VCaP (cell line): ENCODE results near the gene CHRNA7.

Experiments used
- H3K27ac ChIP-seq: fragments of 450-650 bp; 2 replicates; pipeline ENCODE4 v1.5.1; 2017
- TF ChIP-seq, protein P1 (sequence below): fragments of 450-650 bp; conservative IDR thresholded peaks from 2 replicates; pipeline ENCODE4 v1.5.1; 2017; ENCODE audit warnings: mild to moderate bottlenecking, moderate library complexity

Gene CHRNA7

GRCh38 chr15:32122013-32122412, 91.7 kb downstream of the CHRNA7 start:
- TF ChIP-seq, protein P1, sequence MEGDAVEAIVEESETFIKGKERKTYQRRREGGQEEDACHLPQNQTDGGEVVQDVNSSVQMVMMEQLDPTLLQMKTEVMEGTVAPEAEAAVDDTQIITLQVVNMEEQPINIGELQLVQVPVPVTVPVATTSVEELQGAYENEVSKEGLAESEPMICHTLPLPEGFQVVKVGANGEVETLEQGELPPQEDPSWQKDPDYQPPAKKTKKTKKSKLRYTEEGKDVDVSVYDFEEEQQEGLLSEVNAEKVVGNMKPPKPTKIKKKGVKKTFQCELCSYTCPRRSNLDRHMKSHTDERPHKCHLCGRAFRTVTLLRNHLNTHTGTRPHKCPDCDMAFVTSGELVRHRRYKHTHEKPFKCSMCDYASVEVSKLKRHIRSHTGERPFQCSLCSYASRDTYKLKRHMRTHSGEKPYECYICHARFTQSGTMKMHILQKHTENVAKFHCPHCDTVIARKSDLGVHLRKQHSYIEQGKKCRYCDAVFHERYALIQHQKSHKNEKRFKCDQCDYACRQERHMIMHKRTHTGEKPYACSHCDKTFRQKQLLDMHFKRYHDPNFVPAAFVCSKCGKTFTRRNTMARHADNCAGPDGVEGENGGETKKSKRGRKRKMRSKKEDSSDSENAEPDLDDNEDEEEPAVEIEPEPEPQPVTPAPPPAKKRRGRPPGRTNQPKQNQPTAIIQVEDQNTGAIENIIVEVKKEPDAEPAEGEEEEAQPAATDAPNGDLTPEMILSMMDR = no peak
- H3K27ac ChIP-seq = no peak overlapping the region

- H3K27ac ChIP-seq = no peak overlapping the region
- TF ChIP-seq, protein P1 = no peak
Measured at GRCh38 chr15:32123473-32123872, 93.2 kb downstream of the CHRNA7 start.

GRCh38 chr15:32124726-32125125, 94.4 kb downstream of the CHRNA7 start:
- TF ChIP-seq, protein P1 = no peak
- H3K27ac ChIP-seq = no peak overlapping the region

- H3K27ac ChIP-seq = no peak overlapping the region
- TF ChIP-seq, protein P1 = no peak
Measured at GRCh38 chr15:32125595-32125994, 95.3 kb downstream of the CHRNA7 start.

- TF ChIP-seq, protein P1 = no peak
- no peak overlapping the region for H3K27ac ChIP-seq
Measured at GRCh38 chr15:32129815-32130214, 99.5 kb downstream of the CHRNA7 start.

DNA sequence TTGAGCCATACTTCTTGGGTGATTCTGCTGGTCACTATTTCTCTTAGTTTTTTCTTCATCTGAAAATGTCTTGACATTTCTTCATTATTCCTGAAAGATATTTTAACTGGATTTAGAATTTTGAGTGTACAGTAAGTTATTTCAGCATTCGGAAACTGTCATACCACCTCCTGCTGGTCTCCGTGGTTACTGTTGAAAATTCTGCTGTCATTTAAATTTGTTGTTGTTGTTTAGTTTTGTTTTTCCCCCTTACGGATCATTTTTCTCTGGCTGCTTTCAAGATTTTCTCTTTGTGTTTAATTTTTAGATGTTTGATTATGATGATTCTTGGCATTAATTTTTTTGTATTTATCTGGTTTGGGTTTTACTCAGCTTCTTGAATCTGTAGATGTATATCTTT, 100.5 kb downstream of the CHRNA7 start:
- TF ChIP-seq, protein P1 = no peak; the same call in 1 of the 2 replicates
- no peak overlapping the region for H3K27ac ChIP-seq

DNA sequence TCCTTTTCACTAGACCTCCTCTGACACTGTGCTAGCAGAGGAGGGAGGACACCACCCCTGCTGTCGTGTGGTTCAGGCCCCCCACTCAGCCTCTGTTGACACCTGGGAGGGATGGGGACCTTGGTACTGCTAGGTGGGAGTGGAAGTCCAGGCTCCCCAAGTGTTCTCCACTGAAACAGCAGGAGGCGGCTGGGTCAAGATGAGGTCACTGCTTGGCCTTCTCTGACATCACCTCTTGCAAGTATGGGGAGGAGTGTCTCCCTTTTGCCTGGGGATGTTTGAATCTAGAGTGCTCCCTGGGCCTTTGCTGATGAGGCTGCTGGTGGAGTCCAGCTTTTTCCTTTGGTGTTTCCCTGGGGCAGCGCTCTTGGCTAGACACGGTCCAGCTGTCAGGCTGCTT, 101.5 kb downstream of the CHRNA7 start:
- TF ChIP-seq, protein P1 = no peak
- H3K27ac ChIP-seq = no peak overlapping the region

GRCh38 chr15:32132859-32133258, 102.5 kb downstream of the CHRNA7 start:
- H3K27ac ChIP-seq = no peak overlapping the region
- TF ChIP-seq, protein P1 = no peak
